Measurements from ENCODE around the gene TMEM86A.
"Not testable (repeated sequence)": the region's sequence is repeated elsewhere in the genome, so short reads cannot be mapped to it uniquely, and the experiment has no call there.

TMEM86A gene, protein sequence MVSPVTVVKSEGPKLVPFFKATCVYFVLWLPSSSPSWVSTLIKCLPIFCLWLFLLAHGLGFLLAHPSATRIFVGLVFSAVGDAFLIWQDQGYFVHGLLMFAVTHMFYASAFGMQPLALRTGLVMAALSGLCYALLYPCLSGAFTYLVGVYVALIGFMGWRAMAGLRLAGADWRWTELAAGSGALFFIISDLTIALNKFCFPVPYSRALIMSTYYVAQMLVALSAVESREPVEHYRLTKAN

DNA sequence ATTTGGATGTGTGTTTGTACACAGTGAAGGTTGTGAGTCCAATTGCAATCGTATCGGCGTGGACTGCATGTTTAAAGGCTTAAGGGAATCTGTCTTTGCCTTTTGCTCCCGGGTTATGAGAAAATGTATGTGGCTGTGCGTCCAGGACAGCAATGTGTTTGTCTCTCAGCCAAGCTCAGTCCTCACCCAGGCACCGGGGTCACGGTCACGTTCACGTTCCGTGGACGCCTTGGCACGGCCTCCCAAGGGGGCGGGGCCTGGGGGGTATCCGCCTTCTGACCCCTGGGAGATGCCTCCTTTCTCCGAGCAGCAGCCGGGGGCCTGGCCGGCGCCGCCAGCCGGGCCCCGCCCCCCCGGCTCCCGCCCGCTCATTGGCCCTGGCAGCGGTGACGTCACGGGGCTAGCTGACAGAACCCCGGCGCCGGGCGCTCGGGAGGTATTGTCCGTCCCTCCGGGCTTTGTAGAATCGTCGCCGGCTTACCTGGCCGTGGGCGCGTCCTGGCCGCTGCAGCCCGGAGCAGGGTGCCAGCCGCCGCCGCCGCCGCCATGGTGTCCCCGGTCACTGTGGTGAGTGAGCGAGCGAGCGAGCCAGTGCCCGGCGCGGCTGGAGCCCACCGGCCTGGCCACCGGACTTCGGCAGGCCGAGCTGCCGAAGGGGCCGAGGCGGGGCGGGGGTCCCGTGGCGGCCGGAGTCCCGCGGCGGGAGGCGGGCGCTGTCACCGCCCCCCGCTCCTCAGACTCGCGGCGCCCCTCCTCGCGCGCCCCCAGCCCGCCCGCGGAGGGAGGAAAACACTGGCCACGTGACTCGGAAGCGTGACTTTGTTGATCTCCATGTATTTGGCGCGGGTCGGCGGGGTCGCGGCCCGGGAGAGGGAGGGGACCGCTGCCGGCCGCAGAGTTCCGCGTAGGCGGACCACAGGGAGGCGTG, at the start of gene TMEM86A:
TSS of gene TMEM86A (plus strand) at position 439 of the 928 bp plus-strand sequence. CDS start at position 547, 108 bp downstream.
- H3K4me1 Mint-ChIP-seq (ENCODE audit: low read depth) = peaks cover 69% of the 10 kb centered on the region
- H3K27ac Mint-ChIP-seq = peak within 1 kb of the TSS; percentile 90
- H3K9me3 Mint-ChIP-seq = no peaks in the 10 kb centered on the region
- intact Hi-C loops (cut with micrococcal nuclease) = loop anchor here (1.0 kb wide), 1 partner anchor 64 kb away; the partner anchor contains the start of gene SPTY2D1
- peak within 1 kb of the TSS; percentile 86 for H3K4me3 Mint-ChIP-seq
- H3K27me3 Mint-ChIP-seq = peaks cover 17% of the 10 kb centered on the region
- peaks cover 42% of the 10 kb centered on the region for H3K36me3 Mint-ChIP-seq (ENCODE audit: low read depth)

DNA sequence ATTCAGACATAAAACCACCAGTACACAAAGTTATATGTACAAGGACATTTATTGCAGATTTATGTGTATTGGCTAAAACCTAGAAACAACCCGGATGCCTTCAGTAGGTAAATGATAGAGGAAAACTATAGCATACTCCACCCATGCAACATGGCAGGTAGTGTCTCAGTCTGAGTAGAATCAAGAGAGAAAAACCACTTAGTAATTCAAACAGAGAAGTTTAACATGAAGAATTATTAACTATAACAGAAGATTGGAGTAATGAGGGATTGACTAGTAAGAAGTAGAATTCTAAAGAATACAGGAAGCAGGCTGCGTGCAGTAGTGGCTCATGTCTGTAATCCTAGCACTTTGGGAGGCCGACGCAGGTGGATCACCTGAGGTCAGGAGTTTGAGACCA, 48.2 kb upstream of the TMEM86A start:
- H3K9me3 Mint-ChIP-seq = no peaks in the 10 kb centered on the region
- no peak overlapping the region for H3K4me3 Mint-ChIP-seq
- no peaks in the 10 kb centered on the region for H3K4me1 Mint-ChIP-seq (ENCODE audit: low read depth)
- H3K27ac Mint-ChIP-seq = peak overlapping the region; percentile 26
- H3K27me3 Mint-ChIP-seq = no peaks in the 10 kb centered on the region
- no peaks in the 10 kb centered on the region for H3K36me3 Mint-ChIP-seq (ENCODE audit: low read depth)
- intact Hi-C loops (cut with micrococcal nuclease) = no loop called here

DNA sequence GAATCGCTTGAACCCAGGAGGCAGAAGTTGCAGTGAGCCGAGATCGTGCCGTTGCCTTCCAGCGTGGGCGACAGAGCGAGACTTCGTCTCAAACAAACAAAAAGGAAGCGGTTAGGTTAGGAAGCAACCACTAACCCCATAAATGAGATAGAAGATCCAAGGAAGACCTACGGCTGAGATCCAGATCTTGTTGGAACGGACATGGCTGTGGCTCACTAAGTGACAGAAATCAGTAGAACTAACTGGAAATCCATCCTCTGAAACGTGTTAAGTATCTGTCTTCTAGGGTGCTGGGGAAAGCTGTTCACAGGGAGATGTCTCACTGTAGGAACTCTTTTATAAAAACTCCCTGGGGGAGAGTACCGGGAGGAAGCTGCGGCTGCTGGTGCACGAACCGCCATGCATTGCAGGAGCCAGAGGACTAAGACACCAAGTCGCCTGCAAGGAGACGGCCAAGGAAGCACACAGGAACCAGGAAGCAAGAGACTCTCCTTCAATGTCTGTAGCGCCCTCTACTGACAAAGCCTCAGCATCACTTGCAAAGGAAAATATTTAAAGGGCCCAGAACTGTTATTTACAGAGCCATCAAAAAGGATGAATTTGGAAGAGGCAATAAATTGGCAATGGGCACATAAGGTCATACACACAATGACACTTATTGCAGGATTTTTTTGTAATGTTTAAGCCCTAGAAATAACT, 47.6 kb upstream of the TMEM86A start:
- Mint-ChIP-seq H3K4me1 (ENCODE audit: low read depth) (no peaks in the 10 kb centered on the region), H3K9me3 (no peaks in the 10 kb centered on the region), H3K27ac (peak overlapping the region; percentile 26), H3K4me3 (no peak overlapping the region), H3K36me3 (ENCODE audit: low read depth) (no peaks in the 10 kb centered on the region), H3K27me3 (no peaks in the 10 kb centered on the region)
- intact Hi-C loops (cut with micrococcal nuclease) = no loop called here

DNA sequence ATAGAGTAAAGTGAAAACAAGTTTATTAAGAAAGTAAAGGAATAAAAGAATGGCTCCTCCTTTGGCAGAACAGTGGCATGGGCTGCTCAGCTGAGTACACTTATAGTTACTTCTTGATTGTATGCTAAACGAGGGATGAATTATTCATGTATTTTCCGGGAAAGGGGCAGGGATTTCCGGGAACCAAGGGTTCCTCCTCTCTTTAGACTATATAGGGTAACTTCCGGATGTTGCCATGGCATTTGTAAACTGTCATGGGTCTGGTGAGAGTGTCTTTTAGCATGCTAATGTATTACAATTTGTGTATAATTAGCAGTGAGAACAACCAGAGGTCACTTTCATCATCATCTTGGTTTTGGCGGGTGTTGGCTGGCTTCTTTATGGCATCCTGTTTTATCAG, 40.9 kb upstream of the TMEM86A start:
- Mint-ChIP-seq H3K36me3 (ENCODE audit: low read depth) (no peaks in the 10 kb centered on the region), H3K4me3 (no peak overlapping the region), H3K27ac (peak overlapping the region; percentile 41)

DNA sequence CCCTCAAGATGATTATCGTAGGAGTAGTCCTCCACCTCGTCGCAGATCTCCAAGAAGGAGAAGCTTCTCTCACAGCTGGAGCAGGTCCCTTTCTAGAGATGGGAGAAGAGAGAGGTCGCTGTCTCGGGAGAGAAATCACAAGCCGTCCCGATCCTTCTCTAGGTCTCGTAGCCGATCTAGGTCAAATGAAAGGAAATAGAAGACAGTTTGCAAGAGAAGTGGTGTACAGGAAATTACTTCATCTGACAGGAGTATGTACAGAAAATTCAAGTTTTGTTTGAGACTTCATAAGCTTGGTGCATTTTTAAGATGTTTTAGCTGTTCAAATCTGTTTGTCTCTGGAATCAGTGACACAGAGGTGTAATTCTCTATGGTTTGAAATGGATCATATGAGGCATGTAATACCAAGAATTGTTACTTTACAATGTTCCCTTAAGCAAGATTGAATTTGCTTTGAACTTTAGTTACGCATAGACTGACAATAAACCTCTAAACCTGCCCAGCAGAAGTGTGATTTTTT, 33.2 kb upstream of the TMEM86A start:
- intact Hi-C loops (cut with micrococcal nuclease); H3K36me3 Mint-ChIP-seq (ENCODE audit: low read depth); H3K27ac Mint-ChIP-seq: not testable (repeated sequence)

More for the DNA sequence above, 40.9 kb upstream of the TMEM86A start:
- Mint-ChIP-seq H3K27me3 (peaks cover 6% of the 10 kb centered on the region), H3K9me3 (no peaks in the 10 kb centered on the region), H3K4me1 (ENCODE audit: low read depth) (peaks cover 6% of the 10 kb centered on the region)
- intact Hi-C loops (cut with micrococcal nuclease) = no loop called here

DNA sequence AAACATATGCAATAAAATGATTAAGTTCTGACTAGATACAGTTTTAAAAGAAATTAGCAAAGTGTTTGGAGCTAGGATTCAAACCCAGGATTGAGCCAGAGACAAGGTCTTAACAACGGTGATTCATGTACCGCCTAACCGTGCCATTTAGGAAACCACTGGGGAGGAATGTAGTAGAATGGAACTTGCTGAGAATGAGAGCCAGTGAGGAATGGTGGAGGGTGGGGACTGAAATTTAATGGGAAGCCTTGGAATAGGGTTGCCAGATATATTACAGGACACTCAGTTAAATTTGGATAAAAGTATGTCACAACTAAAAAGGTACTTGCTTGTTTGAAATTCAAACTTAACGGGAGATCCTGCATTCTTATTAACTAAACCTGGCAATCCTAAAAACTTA, 30.4 kb upstream of the TMEM86A start:
- intact Hi-C loops (cut with micrococcal nuclease) = no loop called here
- H3K4me3 Mint-ChIP-seq = no peak overlapping the region

More for the DNA sequence above, 33.2 kb upstream of the TMEM86A start:
- peaks cover 35% of the 10 kb centered on the region for H3K4me1 Mint-ChIP-seq (ENCODE audit: low read depth)
- not testable (repeated sequence) for H3K4me3 Mint-ChIP-seq, H3K9me3 Mint-ChIP-seq, H3K27me3 Mint-ChIP-seq

DNA sequence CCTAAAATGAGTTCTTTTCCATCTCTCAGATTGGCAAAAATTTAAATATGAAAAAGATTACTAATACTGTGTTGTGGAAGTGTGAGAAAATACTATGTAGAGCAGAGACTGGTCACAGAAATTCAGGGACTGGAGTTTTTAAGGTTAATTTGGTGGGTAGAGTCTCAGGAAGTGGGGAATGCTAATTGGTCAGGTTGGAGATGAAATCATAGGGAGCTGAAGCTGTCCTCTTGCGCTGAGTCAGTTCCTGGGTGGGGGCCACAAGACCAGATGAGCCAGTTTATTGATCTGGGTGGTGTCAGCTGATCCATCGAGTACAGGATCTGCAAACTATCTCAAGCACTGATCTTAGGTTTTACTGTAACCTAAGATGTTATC, 29.4 kb upstream of the TMEM86A start:
- Mint-ChIP-seq H3K9me3 (no peaks in the 10 kb centered on the region), H3K36me3 (ENCODE audit: low read depth) (no peaks in the 10 kb centered on the region), H3K4me3 (no peak overlapping the region), H3K27ac (no peak overlapping the region), H3K27me3 (no peaks in the 10 kb centered on the region), H3K4me1 (ENCODE audit: low read depth) (peaks cover 48% of the 10 kb centered on the region)
- intact Hi-C loops (cut with micrococcal nuclease) = no loop called here

More for the DNA sequence above, 30.4 kb upstream of the TMEM86A start:
- Mint-ChIP-seq H3K9me3 (no peaks in the 10 kb centered on the region), H3K27ac (peak overlapping the region; percentile 57), H3K4me1 (ENCODE audit: low read depth) (peaks cover 38% of the 10 kb centered on the region), H3K27me3 (no peaks in the 10 kb centered on the region), H3K36me3 (ENCODE audit: low read depth) (no peaks in the 10 kb centered on the region)

DNA sequence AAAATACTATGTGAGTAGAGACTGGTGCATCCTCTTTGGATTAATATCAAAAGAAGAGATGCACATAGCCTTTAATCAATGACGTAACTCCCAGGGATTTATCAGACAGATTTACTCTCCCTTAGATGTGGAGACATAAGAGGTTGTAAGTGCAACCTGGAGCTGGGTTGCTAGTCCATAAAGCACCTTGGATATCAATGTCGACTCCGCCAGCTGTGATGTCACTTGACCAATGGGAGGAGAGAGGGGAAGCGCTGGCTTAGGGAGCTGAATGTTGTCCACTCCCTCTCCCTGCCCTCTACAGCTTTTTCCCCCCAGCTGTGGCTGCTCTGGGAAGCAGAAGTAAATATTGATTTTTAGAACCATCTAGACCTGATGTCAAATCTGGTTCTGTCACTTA, 28.9 kb upstream of the TMEM86A start:
- Mint-ChIP-seq H3K27ac (no peak overlapping the region), H3K4me3 (no peak overlapping the region), H3K36me3 (ENCODE audit: low read depth) (no peaks in the 10 kb centered on the region), H3K4me1 (ENCODE audit: low read depth) (peaks cover 48% of the 10 kb centered on the region), H3K9me3 (no peaks in the 10 kb centered on the region), H3K27me3 (no peaks in the 10 kb centered on the region)
- intact Hi-C loops (cut with micrococcal nuclease) = no loop called here

DNA sequence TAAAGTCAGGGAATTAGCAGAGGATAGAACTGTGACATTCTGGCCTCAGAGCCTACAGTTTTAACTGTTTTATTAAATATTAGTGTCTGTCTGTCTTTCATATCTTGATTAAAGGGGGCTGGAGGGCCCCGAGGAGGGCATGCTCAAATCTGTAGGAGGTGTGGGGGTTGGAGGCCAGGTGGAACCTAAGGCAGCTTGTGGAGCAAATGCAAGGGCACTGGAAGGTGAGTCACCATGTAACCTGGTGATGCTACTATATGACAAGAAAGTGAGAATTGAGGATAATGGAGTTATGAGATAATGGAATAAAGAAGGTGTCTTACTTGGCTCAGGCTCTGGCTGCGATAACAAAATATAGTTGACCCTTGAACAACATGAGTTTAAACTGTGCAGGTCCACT, 27.3 kb upstream of the TMEM86A start:
- no peaks in the 10 kb centered on the region for H3K9me3 Mint-ChIP-seq
- H3K4me3 Mint-ChIP-seq = no peak overlapping the region
- no peak overlapping the region for H3K27ac Mint-ChIP-seq

DNA sequence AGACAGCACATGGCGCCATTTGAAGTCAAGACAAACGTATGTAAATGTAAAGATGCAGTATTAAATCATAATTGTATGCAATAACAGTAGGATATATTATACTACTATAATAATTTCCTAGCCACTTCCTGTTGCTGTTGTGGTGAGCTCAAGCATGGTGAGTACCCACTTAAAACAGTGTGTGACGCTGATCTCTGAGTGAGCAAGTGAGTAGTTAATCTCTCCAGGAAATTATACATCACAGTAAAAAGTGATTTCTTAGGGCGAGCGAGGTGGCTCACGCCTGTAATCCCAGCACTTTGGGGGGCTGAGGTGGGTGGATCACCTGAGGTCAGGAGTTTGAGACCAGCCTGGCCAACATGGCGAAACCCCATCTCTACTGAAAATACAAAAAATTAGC, 26.4 kb upstream of the TMEM86A start:
- H3K9me3 Mint-ChIP-seq; H3K27me3 Mint-ChIP-seq; H3K36me3 Mint-ChIP-seq (ENCODE audit: low read depth); H3K4me3 Mint-ChIP-seq; intact Hi-C loops (cut with micrococcal nuclease); H3K27ac Mint-ChIP-seq: not testable (repeated sequence)
- H3K4me1 Mint-ChIP-seq (ENCODE audit: low read depth) = peaks cover 40% of the 10 kb centered on the region

More for the DNA sequence above, 27.3 kb upstream of the TMEM86A start:
- peaks cover 46% of the 10 kb centered on the region for H3K4me1 Mint-ChIP-seq (ENCODE audit: low read depth)
- intact Hi-C loops (cut with micrococcal nuclease) = no loop called here
- H3K36me3 Mint-ChIP-seq (ENCODE audit: low read depth) = no peaks in the 10 kb centered on the region
- H3K27me3 Mint-ChIP-seq = no peaks in the 10 kb centered on the region

DNA sequence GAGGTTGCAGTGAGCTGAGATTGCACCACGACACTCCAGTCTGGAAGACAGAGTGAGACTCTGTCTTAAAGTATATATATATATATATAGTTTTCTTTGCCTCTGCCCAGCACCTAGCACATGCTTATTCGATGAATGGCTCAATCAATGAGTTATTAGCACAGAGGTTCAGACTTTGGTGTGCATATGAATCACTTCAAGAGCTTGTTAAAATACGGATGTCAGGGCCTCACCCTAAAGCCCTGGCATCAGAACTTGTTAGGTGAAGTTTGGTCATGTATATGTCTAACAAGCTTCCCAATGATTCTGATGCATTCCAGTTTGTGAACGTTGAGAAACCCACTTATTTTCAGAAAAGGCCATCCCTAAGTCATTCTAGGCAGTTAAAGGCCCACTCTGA, 21.8 kb upstream of the TMEM86A start:
- H3K9me3 Mint-ChIP-seq = no peaks in the 10 kb centered on the region
- H3K4me1 Mint-ChIP-seq (ENCODE audit: low read depth) = peaks cover 17% of the 10 kb centered on the region
- H3K27me3 Mint-ChIP-seq = no peaks in the 10 kb centered on the region
- H3K36me3 Mint-ChIP-seq (ENCODE audit: low read depth) = no peaks in the 10 kb centered on the region
- H3K4me3 Mint-ChIP-seq = no peak overlapping the region
- intact Hi-C loops (cut with micrococcal nuclease) = no loop called here
- H3K27ac Mint-ChIP-seq = no peak overlapping the region

DNA sequence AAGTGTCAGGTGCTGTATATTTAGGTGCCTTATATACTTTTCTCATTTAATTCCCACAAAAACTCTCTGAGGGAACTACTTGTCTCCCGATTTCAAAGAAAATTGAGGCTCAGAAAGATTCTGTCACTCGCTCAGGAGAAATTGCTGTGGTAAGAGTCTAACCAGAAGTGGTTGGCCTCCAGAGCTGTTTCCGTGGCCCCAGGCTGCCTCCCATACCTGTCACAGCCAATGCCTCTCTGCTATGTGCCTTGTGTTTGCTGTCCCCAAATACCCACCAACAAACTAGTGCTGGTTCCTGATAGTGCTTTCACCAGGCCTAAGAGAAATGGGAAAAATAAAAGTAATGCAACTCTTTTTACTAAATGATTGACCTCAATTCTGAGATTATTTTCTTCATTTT, 21.0 kb upstream of the TMEM86A start:
- Mint-ChIP-seq H3K4me1 (ENCODE audit: low read depth) (peaks cover 17% of the 10 kb centered on the region), H3K36me3 (ENCODE audit: low read depth) (no peaks in the 10 kb centered on the region), H3K4me3 (no peak overlapping the region), H3K27me3 (no peaks in the 10 kb centered on the region), H3K9me3 (no peaks in the 10 kb centered on the region), H3K27ac (no peak overlapping the region)
- intact Hi-C loops (cut with micrococcal nuclease) = no loop called here

DNA sequence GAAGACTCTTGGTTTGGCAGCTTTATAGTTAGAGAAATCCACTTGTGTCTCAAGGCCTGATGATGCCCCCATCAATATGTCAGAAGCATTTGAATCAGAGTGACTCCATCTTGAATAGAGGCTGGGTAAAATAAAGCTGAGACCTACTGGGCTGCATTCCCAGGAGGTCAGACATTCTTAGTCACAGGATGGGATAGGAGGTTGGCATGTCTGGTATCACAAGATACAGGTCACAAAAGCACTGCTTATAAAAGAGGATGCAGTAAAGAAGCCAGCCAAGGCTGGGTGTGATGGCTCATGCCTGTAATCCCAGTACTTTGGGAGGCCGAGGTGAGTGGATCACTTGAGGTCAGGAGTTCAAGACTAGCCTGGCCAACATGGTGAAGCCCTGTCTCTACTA, 16.6 kb upstream of the TMEM86A start:
- H3K27me3 Mint-ChIP-seq; H3K9me3 Mint-ChIP-seq; H3K4me1 Mint-ChIP-seq (ENCODE audit: low read depth); H3K36me3 Mint-ChIP-seq (ENCODE audit: low read depth); intact Hi-C loops (cut with micrococcal nuclease); H3K27ac Mint-ChIP-seq; H3K4me3 Mint-ChIP-seq: not testable (repeated sequence)

DNA sequence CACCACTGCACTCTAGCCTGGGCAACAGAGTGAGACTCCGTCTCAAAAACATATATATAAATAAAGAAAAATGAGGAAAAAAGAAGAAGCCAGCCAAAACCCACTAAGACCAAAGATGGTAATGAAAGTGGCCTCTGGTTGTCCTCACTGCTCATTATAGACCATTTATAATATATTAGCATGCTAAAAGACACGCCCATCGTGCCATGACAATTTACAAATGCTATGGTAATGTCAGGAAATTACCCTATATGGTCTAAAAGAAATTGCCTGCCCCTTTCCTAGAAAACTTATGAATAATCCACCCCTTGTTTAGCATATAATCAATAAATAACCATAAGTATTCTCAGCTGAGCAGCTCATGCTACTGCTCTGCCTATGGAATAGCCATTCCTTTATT, 16.1 kb upstream of the TMEM86A start:
- intact Hi-C loops (cut with micrococcal nuclease) = no loop called here
- H3K27me3 Mint-ChIP-seq = peaks cover 7% of the 10 kb centered on the region
- no peaks in the 10 kb centered on the region for H3K36me3 Mint-ChIP-seq (ENCODE audit: low read depth)
- H3K9me3 Mint-ChIP-seq = no peaks in the 10 kb centered on the region
- H3K4me3 Mint-ChIP-seq = no peak overlapping the region
- no peak overlapping the region for H3K27ac Mint-ChIP-seq
- H3K4me1 Mint-ChIP-seq (ENCODE audit: low read depth) = no peaks in the 10 kb centered on the region
